ENCODE data around the gene ITPR2.

GRCh38 chr12:26711072-26711471 is 121.9 kb downstream of the ITPR2 start:
- TF ChIP-seq POLR2A (IDR thresholded peaks at IDR 0.05) (no peak), CTCF (IDR thresholded peaks at IDR 0.05) (no peak)

Measured in Peyer's patch (tissue), 4 donors.